DOHH2 (cell line): ENCODE measurements around the gene DGCR6.
"Not testable (repeated sequence)": the region's sequence is repeated elsewhere in the genome, so short reads cannot be mapped to it uniquely, and the experiment has no call there.

Experiments
- CTCF ChIP-seq: fragments of 200-600 bp; sonication (generic); IDR thresholded peaks from one replicate; pipeline ENCODE4 v1.5.1; 2014; ENCODE audit warnings: antibody characterized with exemption, mild to moderate bottlenecking, low read depth, low read length; ENCODE audit not compliant: poor library complexity, severe bottlenecking
- EZH2phosphoT487 ChIP-seq: fragments of 200-600 bp; sonication (generic); IDR thresholded peaks from 2 replicates; pipeline ENCODE4 v1.6.1; 2017; ENCODE audit warnings: borderline replicate concordance, mild to moderate bottlenecking, antibody characterized with exemption, low read length, moderate library complexity, mixed read lengths

- TF ChIP-seq CTCF, EZH2phosphoT487: not testable (repeated sequence)
Measured at GRCh38 chr22:18890510-18891192, 15.5 kb upstream of the DGCR6 start.
